IPS-20b (cell line): ENCODE results near the gene RANBP1.

Source experiments
- H3K27ac ChIP-seq: one replicate; pipeline ENCODE4 v1.5.1; 2013; ENCODE audit warnings: low read length
- H3K27me3 ChIP-seq: 2 replicates; pipeline ENCODE4 v1.6.1; 2013; ENCODE audit warnings: mild to moderate bottlenecking, low read length, inconsistent platforms; ENCODE audit not compliant: insufficient read depth
- H3K36me3 ChIP-seq: 2 replicates; pipeline ENCODE4 v1.6.1; 2013; ENCODE audit warnings: low read depth, mild to moderate bottlenecking, inconsistent platforms, low read length, moderate library complexity; ENCODE audit not compliant: insufficient read depth
- H3K4me1 ChIP-seq: 2 replicates; pipeline ENCODE4 v1.6.1; 2013; ENCODE audit warnings: mild to moderate bottlenecking, control low read depth, inconsistent platforms, low read length, moderate library complexity; ENCODE audit not compliant: insufficient read depth
- H3K4me3 ChIP-seq: 2 replicates; pipeline ENCODE4 v1.5.1; 2013; ENCODE audit warnings: mild to moderate bottlenecking, low read length, inconsistent platforms
- H3K9ac ChIP-seq: 2 replicates; pipeline ENCODE4 v1.6.1; 2013; ENCODE audit warnings: low read depth, mild to moderate bottlenecking, inconsistent platforms, low read length, moderate library complexity
- H3K9me3 ChIP-seq: 2 replicates; pipeline ENCODE4 v1.6.1; 2013; ENCODE audit warnings: mild to moderate bottlenecking, low read depth, low read length, inconsistent platforms; ENCODE audit not compliant: insufficient read depth

RANBP1 gene

GRCh38 chr22:20083157-20083890 lies 32.6 kb upstream of the RANBP1 start:
- no peak overlapping the region for H3K27ac ChIP-seq
- H3K4me1 ChIP-seq: peaks cover 16% of the 10 kb centered on the region; the same call in 1 of the 2 replicates
- H3K27me3 ChIP-seq: no peaks in the 10 kb centered on the region
- H3K36me3 ChIP-seq: peaks cover 50% of the 10 kb centered on the region
- H3K9me3 ChIP-seq: no peaks in the 10 kb centered on the region
- no peak overlapping the region for H3K4me3 ChIP-seq
- peak overlapping the region; percentile 59 for H3K9ac ChIP-seq

GRCh38 chr22:20083891-20084546 lies 31.9 kb upstream of the RANBP1 start:
- Histone ChIP-seq H3K36me3 (peaks cover 57% of the 10 kb centered on the region), H3K4me1 (peaks cover 16% of the 10 kb centered on the region; the same call in 1 of the 2 replicates), H3K4me3 (0 out of 2 replicates have a peak overlapping the region, but pooled peaks have one; percentile 7), H3K27me3 (no peaks in the 10 kb centered on the region), H3K9me3 (no peaks in the 10 kb centered on the region), H3K9ac (peak overlapping the region; percentile 59; the same call in 1 of the 2 replicates), H3K27ac (no peak overlapping the region)

- Histone ChIP-seq H3K36me3 (peaks cover 65% of the 10 kb centered on the region), H3K27me3 (no peaks in the 10 kb centered on the region), H3K9me3 (no peaks in the 10 kb centered on the region), H3K4me1 (peaks cover 16% of the 10 kb centered on the region; the same call in 1 of the 2 replicates), H3K9ac (peak overlapping the region; percentile 38; the same call in 1 of the 2 replicates), H3K4me3 (0 out of 2 replicates have a peak overlapping the region, but pooled peaks have one; percentile 7), H3K27ac (no peak overlapping the region)
Measured at GRCh38 chr22:20084547-20085413, 31.1 kb upstream of the RANBP1 start.

DNA sequence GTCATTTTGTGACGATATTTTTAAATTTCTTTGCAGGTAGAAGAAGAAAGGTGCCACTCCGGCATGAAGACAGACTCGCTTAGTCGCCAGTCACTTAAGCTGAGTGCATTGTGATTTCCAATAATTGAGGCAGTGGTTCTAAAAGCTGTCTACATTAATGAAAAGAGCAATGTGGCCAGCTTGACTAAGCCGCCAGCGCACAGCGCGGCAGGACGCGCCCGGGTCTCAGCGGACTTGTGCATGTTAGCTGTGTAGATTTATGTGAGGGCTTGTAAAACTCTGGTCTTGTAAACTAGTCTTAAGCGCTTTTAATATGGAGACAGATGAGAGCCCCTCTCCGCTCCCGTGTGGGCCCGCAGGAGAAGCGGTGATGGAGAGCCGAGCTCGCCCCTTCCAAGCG lies 30.3 kb upstream of the RANBP1 start:
- no peaks in the 10 kb centered on the region for H3K9me3 ChIP-seq
- H3K36me3 ChIP-seq: peaks cover 73% of the 10 kb centered on the region
- peak overlapping the region; percentile 38; the same call in 1 of the 2 replicates for H3K9ac ChIP-seq
- H3K4me1 ChIP-seq: peaks cover 16% of the 10 kb centered on the region; the same call in 1 of the 2 replicates
- no peaks in the 10 kb centered on the region for H3K27me3 ChIP-seq
- H3K4me3 ChIP-seq: no peak overlapping the region
- H3K27ac ChIP-seq: no peak overlapping the region

DNA sequence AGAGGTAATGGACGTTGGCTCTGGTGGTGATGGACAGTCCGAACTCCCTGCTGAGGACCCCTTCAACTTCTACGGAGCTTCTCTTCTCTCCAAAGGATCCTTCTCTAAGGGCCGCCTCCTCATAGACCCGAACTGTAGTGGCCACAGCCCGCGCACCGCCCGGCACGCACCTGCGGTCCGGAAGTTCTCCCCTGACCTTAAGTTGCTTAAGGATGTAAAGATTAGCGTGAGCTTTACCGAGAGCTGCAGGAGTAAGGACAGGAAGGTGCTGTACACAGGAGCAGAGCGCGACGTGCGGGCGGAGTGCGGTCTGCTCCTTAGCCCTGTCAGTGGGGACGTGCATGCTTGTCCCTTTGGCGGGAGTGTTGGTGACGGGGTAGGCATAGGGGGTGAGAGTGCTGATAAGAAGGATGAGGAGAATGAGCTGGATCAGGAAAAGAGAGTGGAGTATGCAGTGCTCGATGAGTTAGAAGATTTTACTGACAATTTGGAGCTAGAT lies 29.8 kb upstream of the RANBP1 start:
- no peaks in the 10 kb centered on the region for H3K9me3 ChIP-seq
- H3K9ac ChIP-seq: no peak overlapping the region
- peaks cover 78% of the 10 kb centered on the region for H3K36me3 ChIP-seq
- H3K4me3 ChIP-seq: no peak overlapping the region
- no peaks in the 10 kb centered on the region for H3K27me3 ChIP-seq
- H3K27ac ChIP-seq: no peak overlapping the region
- peaks cover 16% of the 10 kb centered on the region; the same call in 1 of the 2 replicates for H3K4me1 ChIP-seq

GRCh38 chr22:20086763-20087162 lies 29.1 kb upstream of the RANBP1 start:
- H3K27me3 ChIP-seq: no peaks in the 10 kb centered on the region
- peaks cover 11% of the 10 kb centered on the region; the same call in 1 of the 2 replicates for H3K4me1 ChIP-seq
- peaks cover 78% of the 10 kb centered on the region for H3K36me3 ChIP-seq
- H3K4me3 ChIP-seq: no peak overlapping the region
- H3K9me3 ChIP-seq: no peaks in the 10 kb centered on the region
- H3K27ac ChIP-seq: no peak overlapping the region
- no peak overlapping the region for H3K9ac ChIP-seq

DNA sequence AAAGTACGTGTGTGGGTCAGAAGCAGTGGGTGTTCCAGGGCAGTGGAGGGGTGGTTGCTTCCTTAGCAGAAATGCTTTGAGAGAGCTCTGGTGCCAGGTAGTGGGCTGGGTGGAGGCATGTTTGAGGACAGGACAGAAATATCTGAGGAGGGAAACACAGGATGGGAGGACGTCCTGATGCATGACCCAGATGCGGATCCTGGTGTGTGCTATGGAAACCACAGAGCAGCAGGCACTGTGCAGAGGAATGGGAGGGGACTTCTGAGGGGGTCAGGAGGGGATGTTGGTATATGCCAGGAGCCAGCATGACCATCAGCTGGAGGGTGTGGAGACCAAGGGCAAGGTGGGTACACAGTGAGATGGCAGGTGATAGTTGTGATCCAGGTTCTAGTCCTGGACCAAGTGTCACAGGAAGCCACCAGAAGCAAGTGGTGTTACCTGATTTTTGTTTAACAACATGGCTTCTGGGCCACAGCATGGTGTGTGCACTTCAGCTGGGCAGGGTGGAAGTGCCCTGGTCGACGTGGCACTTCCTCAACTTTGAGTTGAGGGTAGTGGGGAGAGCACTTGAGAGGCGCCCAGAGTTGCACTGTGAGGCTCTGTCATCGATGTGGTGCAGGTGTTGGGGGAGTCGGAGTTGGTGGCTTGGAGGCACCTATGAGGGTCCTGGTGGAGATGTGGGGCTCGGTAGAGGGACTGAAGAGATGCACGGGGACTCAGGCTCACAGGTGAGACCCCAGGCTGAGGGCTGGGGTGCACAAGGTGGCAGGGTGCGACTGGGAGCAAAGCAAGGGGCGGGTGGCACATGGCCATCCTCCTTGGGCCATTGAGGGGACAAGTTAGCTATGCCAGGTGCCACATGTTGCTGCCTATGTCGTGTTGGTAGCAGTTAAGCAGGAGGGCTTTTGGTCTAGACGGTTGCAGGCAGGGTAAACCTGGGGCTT lies 28.3 kb upstream of the RANBP1 start:
- Histone ChIP-seq H3K4me1 (0 out of 2 replicates have a peak, but pooled peaks cover 11% of the 10 kb centered on the region), H3K4me3 (no peak overlapping the region), H3K9ac (no peak overlapping the region), H3K36me3 (peaks cover 82% of the 10 kb centered on the region), H3K9me3 (no peaks in the 10 kb centered on the region), H3K27ac (no peak overlapping the region), H3K27me3 (no peaks in the 10 kb centered on the region)

DNA sequence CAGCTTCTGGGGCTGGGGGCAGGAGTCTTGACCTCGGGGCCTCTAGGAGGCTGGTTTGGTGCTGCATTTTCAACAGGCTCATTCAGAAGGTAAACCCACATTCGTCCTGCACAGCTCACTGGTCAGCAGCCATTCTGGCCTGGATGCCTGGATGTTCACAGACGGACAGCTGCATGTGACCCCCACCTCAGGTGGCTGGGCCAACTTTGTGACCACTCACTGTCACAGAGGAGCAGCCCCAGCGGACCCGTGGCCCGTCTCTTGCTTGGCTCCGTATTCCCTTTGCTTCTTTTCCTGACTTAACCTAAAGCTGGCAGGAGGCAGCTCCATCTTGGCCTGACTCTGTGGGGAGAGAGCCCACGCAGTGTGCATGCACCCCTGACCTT lies 27.6 kb upstream of the RANBP1 start:
- Histone ChIP-seq H3K36me3 (peaks cover 85% of the 10 kb centered on the region), H3K9ac (no peak overlapping the region), H3K27ac (no peak overlapping the region), H3K9me3 (no peaks in the 10 kb centered on the region), H3K4me1 (0 out of 2 replicates have a peak, but pooled peaks cover 5% of the 10 kb centered on the region), H3K4me3 (no peak overlapping the region), H3K27me3 (no peaks in the 10 kb centered on the region)

DNA sequence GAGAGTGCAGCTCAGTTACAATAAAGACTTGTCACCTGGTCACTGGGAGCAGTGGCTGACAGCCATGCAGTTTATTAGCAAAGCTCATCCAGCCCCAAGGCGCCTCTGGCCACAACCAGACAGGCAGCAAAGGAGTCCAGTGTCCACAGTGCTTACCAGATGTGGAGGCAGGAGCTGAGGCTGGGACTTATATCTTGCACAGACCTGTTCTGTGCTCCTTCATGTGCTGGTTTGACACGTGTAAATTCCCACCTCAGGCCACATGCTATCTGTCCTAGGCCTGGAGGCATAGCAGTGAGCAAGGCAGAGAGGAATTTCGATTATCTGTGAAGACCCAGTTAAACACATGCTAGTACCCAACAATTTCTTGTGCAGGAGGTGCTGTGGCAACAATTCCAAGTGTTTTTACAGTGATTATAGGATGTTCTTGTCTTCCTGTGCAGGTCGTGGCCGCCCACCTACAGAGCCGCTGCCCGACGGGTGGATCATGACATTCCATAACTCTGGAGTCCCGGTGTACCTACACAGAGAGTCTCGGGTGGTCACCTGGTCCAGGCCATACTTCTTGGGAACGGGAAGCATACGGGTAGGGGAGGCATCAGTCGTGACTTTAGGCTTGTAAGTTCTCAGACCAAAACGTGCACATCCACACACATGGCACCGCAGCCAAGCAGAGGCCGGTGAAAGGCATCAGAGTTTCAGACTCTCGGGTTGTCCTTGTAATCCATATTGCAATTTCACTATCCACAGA lies 26.5 kb upstream of the RANBP1 start:
- H3K36me3 ChIP-seq: peaks cover 94% of the 10 kb centered on the region
- H3K27me3 ChIP-seq: no peaks in the 10 kb centered on the region
- H3K9me3 ChIP-seq: no peaks in the 10 kb centered on the region
- H3K4me3 ChIP-seq: no peak overlapping the region
- H3K4me1 ChIP-seq: 0 out of 2 replicates have a peak, but pooled peaks cover 4% of the 10 kb centered on the region
- no peak overlapping the region for H3K9ac ChIP-seq
- H3K27ac ChIP-seq: no peak overlapping the region
